ENCODE results near the gene CAPN12. TPM values are rescaled to one million over a fixed set of nuclear protein-coding genes. Genes with fewer than 3 reads are reported as not detected.

The CAPN12 gene
- total RNA-seq, 1 donor from 2014 or later, result 6.6 TPM

DNA sequence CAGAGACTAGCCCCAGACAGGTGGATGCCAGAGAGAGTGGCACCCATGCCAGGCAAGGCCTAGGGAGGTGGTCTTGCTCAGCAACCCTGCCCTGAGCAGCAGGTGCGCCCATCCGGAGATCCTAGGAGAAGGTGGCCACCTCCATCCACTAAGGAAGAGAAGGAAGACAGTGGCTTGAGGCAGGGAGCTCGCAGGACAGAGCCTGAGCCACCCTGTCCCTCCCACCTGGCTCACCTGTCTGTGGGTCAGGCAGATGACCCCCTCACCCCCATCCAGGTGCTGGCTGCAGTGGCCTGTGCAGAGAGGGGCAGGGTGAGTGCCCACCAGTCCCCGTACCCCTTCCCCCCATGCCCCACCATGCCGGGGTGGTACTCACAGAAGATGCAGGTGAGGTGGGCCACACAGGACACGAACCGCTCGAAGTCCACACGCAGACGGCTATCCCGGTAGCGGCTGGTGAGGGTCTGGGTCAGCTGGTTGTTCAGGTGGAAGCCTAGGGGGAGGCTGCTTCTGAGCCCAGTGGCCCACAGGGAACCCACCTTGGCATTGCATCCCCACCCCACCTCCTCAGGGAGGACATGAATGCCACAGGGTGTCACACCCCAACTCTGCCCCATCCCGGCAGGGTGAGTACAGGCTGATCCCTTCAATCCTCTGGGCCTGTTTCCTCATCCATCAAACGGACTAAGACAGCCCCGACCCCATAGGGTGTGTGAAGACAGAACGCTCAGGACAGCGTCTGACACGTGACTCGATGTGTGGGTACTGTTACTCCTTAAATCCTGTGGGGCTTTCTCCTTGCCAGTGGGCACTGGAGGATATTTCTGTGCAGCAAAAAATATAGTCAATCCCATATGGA lies 13.3 kb downstream of the CAPN12 start:
- peak; percentile 90 for FAIRE-seq
- Histone ChIP-seq H3K36me3 (ENCODE audit: control insufficient read depth, insufficient read depth, low read length) (peaks cover 31% of the 10 kb centered on the region), H3K27me3 (ENCODE audit: control insufficient read depth, insufficient read depth, low read length) (no peaks in the 10 kb centered on the region), H3K4me3 (ENCODE audit: low read depth, low read length) (no peak overlapping the region)
- TF ChIP-seq, protein P1, sequence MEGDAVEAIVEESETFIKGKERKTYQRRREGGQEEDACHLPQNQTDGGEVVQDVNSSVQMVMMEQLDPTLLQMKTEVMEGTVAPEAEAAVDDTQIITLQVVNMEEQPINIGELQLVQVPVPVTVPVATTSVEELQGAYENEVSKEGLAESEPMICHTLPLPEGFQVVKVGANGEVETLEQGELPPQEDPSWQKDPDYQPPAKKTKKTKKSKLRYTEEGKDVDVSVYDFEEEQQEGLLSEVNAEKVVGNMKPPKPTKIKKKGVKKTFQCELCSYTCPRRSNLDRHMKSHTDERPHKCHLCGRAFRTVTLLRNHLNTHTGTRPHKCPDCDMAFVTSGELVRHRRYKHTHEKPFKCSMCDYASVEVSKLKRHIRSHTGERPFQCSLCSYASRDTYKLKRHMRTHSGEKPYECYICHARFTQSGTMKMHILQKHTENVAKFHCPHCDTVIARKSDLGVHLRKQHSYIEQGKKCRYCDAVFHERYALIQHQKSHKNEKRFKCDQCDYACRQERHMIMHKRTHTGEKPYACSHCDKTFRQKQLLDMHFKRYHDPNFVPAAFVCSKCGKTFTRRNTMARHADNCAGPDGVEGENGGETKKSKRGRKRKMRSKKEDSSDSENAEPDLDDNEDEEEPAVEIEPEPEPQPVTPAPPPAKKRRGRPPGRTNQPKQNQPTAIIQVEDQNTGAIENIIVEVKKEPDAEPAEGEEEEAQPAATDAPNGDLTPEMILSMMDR (IDR thresholded peaks at IDR 0.05; ENCODE audit: insufficient read depth, low read length, severe bottlenecking), result no peak
- no peak for DNase-seq (ENCODE audit: low read depth)

DNA sequence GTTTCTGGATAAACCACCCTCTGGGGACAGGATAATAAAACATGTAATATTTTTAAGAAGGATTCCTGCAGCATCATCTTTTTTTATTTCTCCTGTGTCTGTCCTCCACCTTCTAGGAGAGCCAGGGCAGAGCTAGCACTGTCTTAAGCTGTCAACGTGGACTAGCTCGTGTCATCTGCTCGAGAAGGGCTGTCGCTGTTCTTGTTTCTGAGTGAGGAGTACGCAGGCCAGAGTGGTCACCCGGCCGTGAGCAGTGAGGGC lies 13.9 kb downstream of the CAPN12 start:
- Histone ChIP-seq H3K4me3 (ENCODE audit: low read depth, low read length) (no peak overlapping the region), H3K36me3 (ENCODE audit: control insufficient read depth, insufficient read depth, low read length) (peaks cover 36% of the 10 kb centered on the region), H3K27me3 (ENCODE audit: control insufficient read depth, insufficient read depth, low read length) (no peaks in the 10 kb centered on the region)
- no peak for DNase-seq (ENCODE audit: low read depth)
- FAIRE-seq, result no peak
- TF ChIP-seq, protein P1 (IDR thresholded peaks at IDR 0.05; ENCODE audit: insufficient read depth, low read length, severe bottlenecking), result no peak

DNA sequence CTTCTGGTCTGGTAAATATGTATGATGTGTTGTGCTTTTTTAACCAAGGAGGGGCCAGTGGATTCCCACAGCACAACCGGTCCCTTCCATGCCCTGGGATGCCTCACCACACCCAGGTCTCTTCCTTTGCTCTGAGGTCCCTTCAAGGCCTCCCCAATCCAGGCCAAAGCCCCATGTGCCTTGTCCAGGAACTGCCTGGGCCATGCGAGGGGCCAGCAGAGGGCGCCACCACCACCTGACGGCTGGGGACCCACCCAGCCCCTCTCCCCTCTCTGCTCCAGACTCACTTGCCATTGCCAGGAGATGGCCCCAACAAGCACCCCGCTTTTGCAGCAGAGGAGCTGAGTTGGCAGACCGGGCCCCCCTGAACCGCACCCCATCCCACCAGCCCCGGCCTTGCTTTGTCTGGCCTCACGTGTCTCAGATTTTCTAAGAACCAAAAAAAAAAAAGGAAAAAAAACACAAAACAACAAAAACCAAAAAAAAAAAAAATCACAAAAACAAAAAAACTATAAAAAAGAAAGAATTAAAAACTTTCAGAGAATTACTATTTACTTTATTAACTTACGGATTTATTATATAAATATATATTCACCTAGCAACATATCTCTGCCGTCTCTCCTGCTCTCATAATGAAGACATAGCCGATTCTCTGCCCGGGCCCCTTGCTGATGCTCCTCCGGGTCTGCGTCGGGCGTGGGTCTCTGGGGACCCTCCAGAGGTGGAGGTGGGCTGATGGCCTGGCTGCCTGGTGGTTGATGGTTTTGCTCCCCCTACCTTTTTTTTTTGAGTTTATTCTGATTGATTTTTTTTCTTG lies 14.4 kb downstream of the CAPN12 start:
- no peaks in the 10 kb centered on the region for H3K27me3 ChIP-seq (ENCODE audit: control insufficient read depth, insufficient read depth, low read length)
- TF ChIP-seq, protein P1 (IDR thresholded peaks at IDR 0.05; ENCODE audit: insufficient read depth, low read length, severe bottlenecking), result peak; percentile 88
- H3K4me3 ChIP-seq (ENCODE audit: low read depth, low read length), result no peak overlapping the region
- DNase-seq (ENCODE audit: low read depth) (peak; percentile 38), FAIRE-seq (no peak)
- H3K36me3 ChIP-seq (ENCODE audit: control insufficient read depth, insufficient read depth, low read length), result peaks cover 40% of the 10 kb centered on the region

DNA sequence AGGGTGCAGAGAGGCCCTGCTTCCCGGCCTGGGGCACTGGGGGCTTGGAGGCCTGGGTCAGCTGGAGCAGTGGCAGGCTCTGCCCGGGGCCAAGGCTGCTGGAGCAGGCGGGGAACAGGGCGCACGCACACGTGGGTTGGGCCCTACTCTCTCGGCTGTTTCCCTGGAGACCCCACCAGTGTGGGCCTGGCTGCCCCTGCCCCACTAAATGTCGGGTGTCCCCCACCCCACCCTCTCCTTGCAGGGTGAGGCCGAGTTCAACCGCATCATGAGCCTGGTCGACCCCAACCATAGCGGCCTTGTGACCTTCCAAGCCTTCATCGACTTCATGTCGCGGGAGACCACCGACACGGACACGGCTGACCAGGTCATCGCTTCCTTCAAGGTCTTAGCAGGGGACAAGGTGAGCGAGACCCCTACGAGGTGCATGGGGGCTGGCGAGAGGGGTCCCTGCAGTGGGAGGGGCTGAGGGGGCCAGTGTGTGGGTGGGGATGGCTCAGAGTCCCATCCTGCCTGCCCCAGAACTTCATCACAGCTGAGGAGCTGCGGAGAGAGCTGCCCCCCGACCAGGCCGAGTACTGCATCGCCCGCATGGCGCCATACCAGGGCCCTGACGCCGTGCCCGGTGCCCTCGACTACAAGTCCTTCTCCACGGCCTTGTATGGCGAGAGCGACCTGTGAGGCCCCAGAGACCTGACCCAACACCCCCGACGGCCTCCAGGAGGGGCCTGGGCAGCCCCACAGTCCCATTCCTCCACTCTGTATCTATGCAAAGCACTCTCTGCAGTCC lies 15.3 kb downstream of the CAPN12 start:
- H3K4me3 ChIP-seq (ENCODE audit: low read depth, low read length), result no peak overlapping the region
- TF ChIP-seq, protein P1 (IDR thresholded peaks at IDR 0.05; ENCODE audit: insufficient read depth, low read length, severe bottlenecking), result no peak
- peaks cover 48% of the 10 kb centered on the region for H3K36me3 ChIP-seq (ENCODE audit: control insufficient read depth, insufficient read depth, low read length)
- FAIRE-seq (no peak), DNase-seq (ENCODE audit: low read depth) (no peak)
- H3K27me3 ChIP-seq (ENCODE audit: control insufficient read depth, insufficient read depth, low read length), result no peaks in the 10 kb centered on the region

DNA sequence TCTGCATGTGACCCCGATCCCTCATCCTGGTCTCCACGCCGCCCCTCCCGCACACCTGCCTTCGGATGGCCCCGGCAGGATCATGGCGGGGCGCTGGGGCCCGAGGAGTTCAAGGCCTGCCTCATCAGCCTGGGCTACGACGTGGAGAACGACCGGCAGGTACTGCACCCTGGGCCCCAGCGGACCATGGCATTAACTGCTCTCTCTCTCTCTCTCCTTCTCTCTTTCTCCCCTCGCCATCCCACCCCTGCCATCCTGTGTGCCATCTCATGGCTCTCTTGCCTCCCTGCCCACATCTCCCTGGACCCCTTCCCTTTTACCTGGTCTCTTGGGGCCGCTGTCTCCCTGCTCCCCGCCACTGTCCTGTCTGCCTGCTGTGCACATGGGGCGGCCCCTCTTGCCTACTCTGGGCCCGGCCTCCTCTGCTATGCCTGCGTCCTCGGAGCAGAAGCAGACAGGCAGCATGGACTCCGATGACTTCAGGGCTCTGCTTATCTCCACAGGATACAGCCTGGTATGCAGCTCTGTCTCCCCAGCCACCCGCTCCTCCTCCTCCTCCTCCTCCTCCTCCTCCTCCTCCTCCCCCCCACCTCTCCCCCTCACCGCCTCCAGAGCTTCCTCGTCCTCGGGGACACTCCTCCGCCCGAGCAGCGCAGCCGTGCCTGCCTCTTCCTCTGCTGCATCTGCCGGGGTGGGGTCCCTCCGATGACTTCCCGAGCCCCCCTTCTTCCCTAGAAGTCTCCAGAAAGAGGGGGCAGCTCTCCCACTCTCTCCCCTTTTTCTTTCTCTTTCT lies 16.2 kb downstream of the CAPN12 start:
- FAIRE-seq, result no peak
- TF ChIP-seq, protein P1 (IDR thresholded peaks at IDR 0.05; ENCODE audit: insufficient read depth, low read length, severe bottlenecking), result no peak
- DNase-seq (ENCODE audit: low read depth), result no peak
- Histone ChIP-seq H3K27me3 (ENCODE audit: control insufficient read depth, insufficient read depth, low read length) (no peaks in the 10 kb centered on the region), H3K36me3 (ENCODE audit: control insufficient read depth, insufficient read depth, low read length) (peaks cover 55% of the 10 kb centered on the region), H3K4me3 (ENCODE audit: low read depth, low read length) (no peak overlapping the region)

Data from bronchial epithelial cell (primary cell).